Measurements from ENCODE around the gene TSPAN15. TPM values are rescaled to one million over a fixed set of nuclear protein-coding genes. Genes with fewer than 3 reads are reported as not detected.

TSPAN15 gene
- total RNA-seq, 3 donors from 2014 or later (not counting 1 experiment from before 2014, with no cell fraction given), result 1.3 to 3.9 (median 2.1) TPM

- no peaks in the 10 kb centered on the region for H3K36me3 Mint-ChIP-seq
- Histone ChIP-seq H3K27ac (ENCODE audit: low read length) (peak overlapping the region; percentile 5), H3K4me3 (ENCODE audit: low read length) (no peak overlapping the region), H3K27me3 (ENCODE audit: control insufficient read depth, insufficient read depth, low read length) (no peaks in the 10 kb centered on the region), H3K9me3 (ENCODE audit: control insufficient read depth, insufficient read depth, low read length) (no peaks in the 10 kb centered on the region), H3K4me1 (ENCODE audit: control insufficient read depth, insufficient read depth, low read length) (peaks cover 15% of the 10 kb centered on the region), H3K36me3 (ENCODE audit: control insufficient read depth, insufficient read depth, low read length) (no peaks in the 10 kb centered on the region)
- peaks cover 0 to 16% of the 10 kb centered on the region in 2 donors for H3K4me1 Mint-ChIP-seq
- no peak overlapping the region for H3K4me3 Mint-ChIP-seq
- H3K27ac Mint-ChIP-seq, result no peak overlapping the region
- H3K27me3 Mint-ChIP-seq (ENCODE audit: low read depth in 2 of 2), result peaks cover 0 to 9% of the 10 kb centered on the region in 2 donors
- intact Hi-C loops (cut with micrococcal nuclease), result no loop called here
- 29% methylated on average over 5 of the region's 5 CpGs for WGBS (ENCODE audit: insufficient coverage)
- ATAC-seq (peak in 1 of 3 donors; percentile 35), DNase-seq (peak in 1 of 2 donors; percentile 82)
- no peaks in the 10 kb centered on the region for H3K9me3 Mint-ChIP-seq
- no peak for TF ChIP-seq CTCF (IDR thresholded peaks at IDR 0.05)
Measured at GRCh38 chr10:69425511-69426298, 25.6 kb upstream of the TSPAN15 start.

GRCh38 chr10:69426376-69426727 is 24.9 kb upstream of the TSPAN15 start:
- no peak for DNase-seq
- 94% methylated on average over 4 of the region's 4 CpGs for WGBS (ENCODE audit: insufficient coverage)
- no peaks in the 10 kb centered on the region for H3K27me3 ChIP-seq (ENCODE audit: control insufficient read depth, insufficient read depth, low read length)
- no peak overlapping the region for H3K27ac Mint-ChIP-seq
- peak overlapping the region; percentile 5 for H3K27ac ChIP-seq (ENCODE audit: low read length)
- no peaks in the 10 kb centered on the region for H3K9me3 Mint-ChIP-seq
- H3K4me1 Mint-ChIP-seq, result peaks cover 0 to 16% of the 10 kb centered on the region in 2 donors
- H3K4me1 ChIP-seq (ENCODE audit: control insufficient read depth, insufficient read depth, low read length), result peaks cover 15% of the 10 kb centered on the region
- H3K27me3 Mint-ChIP-seq (ENCODE audit: low read depth in 2 of 2), result peaks cover 0 to 9% of the 10 kb centered on the region in 2 donors
- intact Hi-C loops (cut with micrococcal nuclease), result no loop called here
- no peak overlapping the region for H3K4me3 ChIP-seq (ENCODE audit: low read length)
- no peak for ATAC-seq
- no peaks in the 10 kb centered on the region for H3K36me3 ChIP-seq (ENCODE audit: control insufficient read depth, insufficient read depth, low read length)
- no peak overlapping the region for H3K4me3 Mint-ChIP-seq
- no peaks in the 10 kb centered on the region for H3K36me3 Mint-ChIP-seq
- TF ChIP-seq CTCF (IDR thresholded peaks at IDR 0.05), result no peak
- H3K9me3 ChIP-seq (ENCODE audit: control insufficient read depth, insufficient read depth, low read length), result no peaks in the 10 kb centered on the region

GRCh38 chr10:69428165-69428564 is 23.1 kb upstream of the TSPAN15 start:
- Histone ChIP-seq H3K4me1 (ENCODE audit: control insufficient read depth, insufficient read depth, low read length) (peaks cover 15% of the 10 kb centered on the region), H3K9me3 (ENCODE audit: control insufficient read depth, insufficient read depth, low read length) (no peaks in the 10 kb centered on the region), H3K36me3 (ENCODE audit: control insufficient read depth, insufficient read depth, low read length) (no peaks in the 10 kb centered on the region), H3K27ac (ENCODE audit: low read length) (no peak overlapping the region), H3K27me3 (ENCODE audit: control insufficient read depth, insufficient read depth, low read length) (no peaks in the 10 kb centered on the region), H3K4me3 (ENCODE audit: low read length) (no peak overlapping the region)
- Mint-ChIP-seq H3K9me3 (no peaks in the 10 kb centered on the region), H3K4me3 (no peak overlapping the region), H3K27me3 (ENCODE audit: low read depth in 2 of 2) (peaks cover 3 to 14% of the 10 kb centered on the region in 2 donors), H3K36me3 (no peaks in the 10 kb centered on the region), H3K27ac (peak overlapping the region in 1 of 2 donors; percentile 8), H3K4me1 (peaks cover 0 to 16% of the 10 kb centered on the region in 2 donors)
- TF ChIP-seq CTCF (IDR thresholded peaks at IDR 0.05), result no peak
- intact Hi-C loops (cut with micrococcal nuclease), result no loop called here
- no peak for DNase-seq
- ATAC-seq, result peak in 1 of 3 donors; percentile 30
- 80% methylated on average over 7 of the region's 8 CpGs for WGBS (ENCODE audit: insufficient coverage)

Data from natural killer cell (primary cell).